Measurements from ENCODE around the gene CAMKK2. TPM values are rescaled to one million over a fixed set of nuclear protein-coding genes. Genes with fewer than 3 reads are reported as not detected.

The CAMKK2 gene
- polyA plus RNA-seq (2012; ENCODE audit: insufficient read depth, insufficient read length, low read depth): 27.2 TPM

GRCh38 chr12:121296618-121297434, at the start of gene CAMKK2:
CAMKK2 (minus strand) TSS chr12:121296709; CDS start chr12:121274526, 22,183 bp downstream.
- H3K36me3 ChIP-seq: peaks cover 8% of the 10 kb centered on the region
- TF ChIP-seq CTCF (IDR thresholded peaks at IDR 0.05; ENCODE audit: low read depth, low read length): peak; percentile 10; the same call in 1 of the 2 replicates
- no peaks in the 10 kb centered on the region for H3K27me3 ChIP-seq
- peak within 1 kb of the TSS; percentile 86 for H3K4me3 ChIP-seq (ENCODE audit: low read depth, low read length)
- H3K4me1 ChIP-seq: peaks cover 3% of the 10 kb centered on the region; the same call in 1 of the 2 replicates
- DNase-seq: peak; percentile 89
- H3K9me3 ChIP-seq: no peaks in the 10 kb centered on the region

- Histone ChIP-seq H3K4me3 (ENCODE audit: low read depth, low read length) (no peak overlapping the region), H3K27me3 (no peaks in the 10 kb centered on the region), H3K4me1 (no peaks in the 10 kb centered on the region), H3K36me3 (peaks cover 59% of the 10 kb centered on the region), H3K9me3 (no peaks in the 10 kb centered on the region)
- no peak for TF ChIP-seq CTCF (IDR thresholded peaks at IDR 0.05; ENCODE audit: low read depth, low read length)
- DNase-seq: no peak
Observed at GRCh38 chr12:121345151-121345815, 48.8 kb upstream of the CAMKK2 start.

- no peak overlapping the region for H3K4me3 ChIP-seq (ENCODE audit: low read depth, low read length)
- peaks cover 60% of the 10 kb centered on the region for H3K36me3 ChIP-seq
- H3K4me1 ChIP-seq: no peaks in the 10 kb centered on the region
- DNase-seq: no peak
- no peaks in the 10 kb centered on the region for H3K27me3 ChIP-seq
- TF ChIP-seq CTCF (IDR thresholded peaks at IDR 0.05; ENCODE audit: low read depth, low read length): no peak
- H3K9me3 ChIP-seq: no peaks in the 10 kb centered on the region
Observed at GRCh38 chr12:121344506-121344905, 48.0 kb upstream of the CAMKK2 start.

GRCh38 chr12:121337416-121337815, 40.9 kb upstream of the CAMKK2 start:
- peaks cover 70% of the 10 kb centered on the region for H3K36me3 ChIP-seq
- TF ChIP-seq CTCF (IDR thresholded peaks at IDR 0.05; ENCODE audit: low read depth, low read length): no peak
- H3K4me1 ChIP-seq: no peaks in the 10 kb centered on the region
- H3K4me3 ChIP-seq (ENCODE audit: low read depth, low read length): no peak overlapping the region
- H3K27me3 ChIP-seq: no peaks in the 10 kb centered on the region
- DNase-seq: no peak
- H3K9me3 ChIP-seq: no peaks in the 10 kb centered on the region

GRCh38 chr12:121334513-121335343, 38.2 kb upstream of the CAMKK2 start:
- no peak for DNase-seq
- peak; percentile 89 for TF ChIP-seq CTCF (IDR thresholded peaks at IDR 0.05; ENCODE audit: low read depth, low read length)
- H3K36me3 ChIP-seq: peaks cover 83% of the 10 kb centered on the region
- H3K9me3 ChIP-seq: no peaks in the 10 kb centered on the region
- H3K4me3 ChIP-seq (ENCODE audit: low read depth, low read length): no peak overlapping the region
- H3K27me3 ChIP-seq: no peaks in the 10 kb centered on the region
- no peaks in the 10 kb centered on the region for H3K4me1 ChIP-seq
